ENCODE data around the gene CHRM2. TPM values are rescaled to one million over a fixed set of nuclear protein-coding genes. Genes with fewer than 3 reads are reported as not detected.
A peak's percentile ranks its signal among the peaks of the same experiment; 100 is the strongest.

The CHRM2 gene
- total and polyA plus RNA-seq, 2 of the 4 experiments (the other 2 are of a cell fraction): 79.3 to 184 TPM

GRCh38 chr7:137003086-137003485 lies 134.6 kb downstream of the CHRM2 start:
- DNase-seq: no peak
- TF ChIP-seq MAZ (IDR thresholded peaks at IDR 0.05; ENCODE audit: borderline replicate concordance, low read depth, low read length): no peak
- TF ChIP-seq POLR2A (IDR thresholded peaks at IDR 0.05; ENCODE audit: low read depth, low read length): no peak
- no peak for TF ChIP-seq BHLHE40 (IDR thresholded peaks at IDR 0.05; ENCODE audit: low read depth, low read length)
- no peak for TF ChIP-seq ELK1 (IDR thresholded peaks at IDR 0.05; ENCODE audit: borderline replicate concordance, low read depth, low read length)
- no peak for TF ChIP-seq MAFK (IDR thresholded peaks at IDR 0.05; ENCODE audit: low read depth, low read length)
- TF ChIP-seq MXI1 (IDR thresholded peaks at IDR 0.05; ENCODE audit: borderline replicate concordance, low read depth, low read length): no peak
- no peak for TF ChIP-seq USF2 (IDR thresholded peaks at IDR 0.05; ENCODE audit: low read depth, low read length)
- no peak for TF ChIP-seq CTCF (conservative IDR thresholded peaks at IDR 0.05; ENCODE audit: low read depth, low read length)
- TF ChIP-seq CHD1 (IDR thresholded peaks at IDR 0.05; ENCODE audit: low read depth, low read length): no peak
- no peak for TF ChIP-seq FOS (IDR thresholded peaks at IDR 0.05; ENCODE audit: low read depth, low read length)
- TF ChIP-seq RAD21 (IDR thresholded peaks at IDR 0.05; ENCODE audit: low read length): no peak
- no peak for TF ChIP-seq RFX5 (IDR thresholded peaks at IDR 0.05; ENCODE audit: low read depth, low read length)
- H3K36me3 ChIP-seq (ENCODE audit: control insufficient read depth, insufficient read depth, low read length): peaks cover 13% of the 10 kb centered on the region
- CTCF ChIA-PET: no interaction called here
- no peak overlapping the region; the same call in 1 of the 2 replicates for H3K4me2 ChIP-seq (ENCODE audit: low read depth, low read length)
- no peak overlapping the region for H2AK9ac ChIP-seq (replicated peaks; ENCODE audit: low read depth, low read length, poor library complexity)
- no peak overlapping the region for H3K4me3 ChIP-seq (ENCODE audit: insufficient read depth, low read depth, low read length)
- in situ Hi-C loops (cut with MboI; ENCODE audit: low sequenced_read_pairs) (no loop called here), intact Hi-C loops (cut with micrococcal nuclease) (loop anchor here (5.0 to 10.0 kb wide), 2 partner anchors 144 to 342 kb away; partner anchors contain the start of gene PTN), dilution Hi-C loops (cut with HindIII; ENCODE audit: low sequenced_read_pairs, unreplicated experiment) (no loop called here)
- peak overlapping the region; percentile 16; the same call in 2 of the 3 replicates for H2BK15ac ChIP-seq (ENCODE audit: low read depth, low read length)
- no peak for ATAC-seq (ENCODE audit: low read depth)
- no peak overlapping the region for H2AFZ ChIP-seq (replicated peaks; ENCODE audit: low read length, poor library complexity)
- POLR2A ChIA-PET (ENCODE audit: unreplicated experiment): interaction anchor here (0.5 kb wide), 1 partner anchor 700 kb away, joined by 3 read pairs; no protein-coding TSS in a partner anchor
- peak overlapping the region; percentile 94 for H2BK20ac ChIP-seq (ENCODE audit: low read depth, low read length)
- peak overlapping the region; percentile 77 for H4K91ac ChIP-seq (ENCODE audit: insufficient read depth, low read depth, low read length)
- H3K18ac ChIP-seq (ENCODE audit: low read depth, low read length): peak overlapping the region; percentile 88; the same call in 1 of the 2 replicates
- peaks cover 15 to 55% of the 10 kb centered on the region in 2 experiments for H3K79me1 ChIP-seq (ENCODE audit: low read depth in 1 of 2, low read length in 2 of 2)
- H3K56ac ChIP-seq (ENCODE audit: extremely low read depth, insufficient read depth, low read length): peak overlapping the region; percentile 79; the same call in 1 of the 2 replicates
- no peak overlapping the region for H3K9ac ChIP-seq (ENCODE audit: low read depth, low read length)
- peak overlapping the region; percentile 85 for H2BK5ac ChIP-seq (ENCODE audit: low read depth, low read length, poor library complexity, severe bottlenecking)
- peaks cover 8% of the 10 kb centered on the region for H3K9me1 ChIP-seq (ENCODE audit: insufficient read depth, low read length)
- no TSS peak for BruUV-seq (replicated peaks)
- H2AK5ac ChIP-seq (ENCODE audit: low read depth, low read length): peak overlapping the region; percentile 74
- H4K8ac ChIP-seq (ENCODE audit: low read depth in 2 of 2, low read length in 2 of 2): peak overlapping the region; percentile 46 to 65; a peak in 3 of 4 replicates
- no CpG with 5 or more reads among the region's 2 CpGs for WGBS, 2 experiments (ENCODE audit: extremely low coverage in 2 of 2, insufficient read length in 1 of 2)
- no peaks in the 10 kb centered on the region for H3K27me3 ChIP-seq (ENCODE audit: control insufficient read depth, insufficient read depth, low read length)
- peak overlapping the region; percentile 55; the same call in 1 of the 2 replicates for H3K27ac ChIP-seq (ENCODE audit: insufficient read depth, low read length)
- peak overlapping the region; percentile 93 for H2BK120ac ChIP-seq (ENCODE audit: low read depth, low read length)
- peaks cover 30% of the 10 kb centered on the region for H3K4me1 ChIP-seq (ENCODE audit: control insufficient read depth, insufficient read depth, low read length)
- H4K20me1 ChIP-seq (ENCODE audit: insufficient read depth, low read length): no peaks in the 10 kb centered on the region
- H3K23ac ChIP-seq (ENCODE audit: low read depth, low read length): peak overlapping the region; percentile 44; the same call in 1 of the 2 replicates
- no peaks in the 10 kb centered on the region for H3K9me3 ChIP-seq (ENCODE audit: control insufficient read depth, insufficient read depth, low read length)
- H3K14ac ChIP-seq (replicated peaks; ENCODE audit: low read depth, low read length): peak overlapping the region; percentile 70
- peak overlapping the region; percentile 93; the same call in 1 of the 2 replicates for H4K5ac ChIP-seq (ENCODE audit: low read depth, low read length)
- peak overlapping the region; percentile 78 for H3K4ac ChIP-seq (ENCODE audit: low read depth, low read length)
